HepG2 (cell line): ENCODE measurements around the gene TEX35. TPM values are rescaled to one million over a fixed set of nuclear protein-coding genes. Genes with fewer than 3 reads are reported as not detected.

Experiments used
- BORCS8-MEF2B ChIP-seq: sonication (generic); formaldehyde crosslinking; IDR thresholded peaks from 2 replicates; pipeline ENCODE4 v1.8.0; 2022; ENCODE audit warnings: mild to moderate bottlenecking, missing genetic modification reagents
- CEBPG ChIP-seq: IDR thresholded peaks from 2 replicates; pipeline ENCODE4 v1.6.1; 2016
- ETV6 ChIP-seq: sonication (generic); formaldehyde crosslinking; conservative IDR thresholded peaks from 2 replicates; pipeline ENCODE4 v1.4.0; 2020; ENCODE audit warnings: missing genetic modification reagents
- FIP1L1 ChIP-seq: fragments of 200-400 bp; formaldehyde crosslinking; IDR thresholded peaks from 2 replicates; pipeline ENCODE4 v1.6.1; 2018; ENCODE audit warnings: low read depth, mild to moderate bottlenecking, low read length, moderate library complexity, borderline replicate concordance; ENCODE audit not compliant: insufficient read depth
- FOXP4 ChIP-seq: sonication (generic); formaldehyde crosslinking; IDR thresholded peaks from 2 replicates; pipeline ENCODE4 v1.4.0; 2020; ENCODE audit warnings: missing genetic modification reagents
- HNRNPLL ChIP-seq: fragments of 200-400 bp; formaldehyde crosslinking; IDR thresholded peaks from 2 replicates; pipeline ENCODE4 v1.6.1; 2017; ENCODE audit warnings: mild to moderate bottlenecking, low read depth, low read length; ENCODE audit not compliant: poor library complexity, severe bottlenecking
- JUN ChIP-seq: sonication (generic); formaldehyde crosslinking; IDR thresholded peaks from 2 replicates; pipeline ENCODE4 v1.4.0; 2020; ENCODE audit warnings: mild to moderate bottlenecking, missing genetic modification reagents
- KAT8 ChIP-seq: IDR thresholded peaks from 2 replicates; pipeline ENCODE4 v1.6.1; 2016; ENCODE audit warnings: missing genetic modification reagents, missing compliant biosample characterization
- MAX ChIP-seq: IDR thresholded peaks from 2 replicates; pipeline ENCODE4 v1.6.1; 2012; ENCODE audit warnings: inconsistent platforms
- RCOR2 ChIP-seq: IDR thresholded peaks from 2 replicates; pipeline ENCODE4 v1.6.1; 2016; ENCODE audit warnings: missing biosample characterization, missing genetic modification reagents
- RXRA ChIP-seq: sonication (generic); formaldehyde crosslinking; IDR thresholded peaks from 2 replicates; pipeline ENCODE4 v1.5.1; 2020; ENCODE audit warnings: missing genetic modification reagents
- TRAFD1 ChIP-seq: sonication (generic); formaldehyde crosslinking; IDR thresholded peaks from 2 replicates; pipeline ENCODE4 v1.5.1; 2020; ENCODE audit warnings: missing genetic modification reagents, mild to moderate bottlenecking, borderline replicate concordance
- ZBTB8A ChIP-seq: sonication (generic); formaldehyde crosslinking; IDR thresholded peaks from 2 replicates; pipeline ENCODE4 v1.4.0; 2020; ENCODE audit warnings: mild to moderate bottlenecking, low read depth, missing genetic modification reagents, borderline replicate concordance
- ZMAT3 ChIP-seq: sonication (generic); formaldehyde crosslinking; conservative IDR thresholded peaks from 2 replicates; pipeline ENCODE4 v1.7.0; 2021; ENCODE audit warnings: missing genetic modification reagents
- ZMYM4 ChIP-seq: sonication (generic); formaldehyde crosslinking; IDR thresholded peaks from 2 replicates; pipeline ENCODE4 v1.8.1; 2023; ENCODE audit warnings: mild to moderate bottlenecking, missing genetic modification reagents
- ZNF331 ChIP-seq: sonication (generic); formaldehyde crosslinking; IDR thresholded peaks from 2 replicates; pipeline ENCODE4 v1.4.0; 2020; ENCODE audit warnings: missing genetic modification reagents
- ZNF646 ChIP-seq: sonication (generic); formaldehyde crosslinking; IDR thresholded peaks from 2 replicates; pipeline ENCODE4 v1.9.0; 2021; ENCODE audit warnings: mild to moderate bottlenecking, missing genetic modification reagents
- ZNF768 ChIP-seq: sonication (generic); formaldehyde crosslinking; IDR thresholded peaks from 2 replicates; pipeline ENCODE4 v1.4.0; 2020; ENCODE audit warnings: missing genetic modification reagents
- ZNF788 ChIP-seq: sonication (generic); formaldehyde crosslinking; IDR thresholded peaks from 2 replicates; pipeline ENCODE4 v1.5.0; 2020; ENCODE audit warnings: mild to moderate bottlenecking, missing genetic modification reagents, borderline replicate concordance
- ZNF891 ChIP-seq: sonication (generic); formaldehyde crosslinking; IDR thresholded peaks from 2 replicates; pipeline ENCODE4 v1.5.0; 2020; ENCODE audit warnings: mild to moderate bottlenecking, missing genetic modification reagents
- polyA plus RNA-seq, 8 experiments: library from polyadenylated mRNA; depleted of rRNA in 3 of 8; stranded (reverse) in 7 of 8; unstranded in 1 of 8; fragments of >200 nt; fragmentation: Illumina TruSeq in 4 of 8; extraction: Trizol in 4 of 8; gene quantifications; 2 replicates each; pipeline versions ENCODE4 v1.2.1 to v1.2.3, GENCODE V29; 2011 to 2016; ENCODE audit warnings: low read depth in 4 of 8, missing spikeins in 1 of 8, mixed read lengths in 1 of 8; ENCODE audit not compliant: insufficient read depth in 1 of 8
- total RNA-seq, 5 experiments: library from RNA; depleted of rRNA; stranded (reverse); fragments of >200 nt; fragmentation: Illumina TruSeq; extraction: Trizol; gene quantifications; 2 replicates each; pipeline ENCODE4 v1.2.3, GENCODE V29; 2016; ENCODE audit warnings: low read depth in 1 of 5

The TEX35 gene
- total and polyA plus RNA-seq, 2 of the 13 experiments (the other 11 are each of a cell fraction or from before 2014, with no cell fraction given), result not detected

- TF ChIP-seq ETV6 (CRISPR knock-in tag), result no peak
- peak; percentile 68; the same call in 1 of the 2 replicates for TF ChIP-seq ZNF788
- peak; percentile 52 for TF ChIP-seq ZMYM4 (CRISPR knock-in tag)
- TF ChIP-seq MAX, result 0 out of 2 replicates have a peak, but pooled peaks have one; percentile 7
- TF ChIP-seq FIP1L1, result no peak
- TF ChIP-seq ZMAT3 (CRISPR knock-in tag), result 0 out of 2 replicates have a peak, but pooled peaks have one; percentile 29
- TF ChIP-seq JUN (CRISPR knock-in tag), result no peak
- TF ChIP-seq ZNF891, result no peak
- TF ChIP-seq ZNF331 (CRISPR knock-in tag), result peak; percentile 48; the same call in 1 of the 2 replicates
- no peak for TF ChIP-seq ZBTB8A (CRISPR knock-in tag)
- TF ChIP-seq ZNF768 (CRISPR knock-in tag), result 0 out of 2 replicates have a peak, but pooled peaks have one; percentile 17
- TF ChIP-seq BORCS8-MEF2B (CRISPR knock-in tag), result peak; percentile 39; the same call in 1 of the 2 replicates
- TF ChIP-seq RXRA (CRISPR knock-in tag), result 0 out of 2 replicates have a peak, but pooled peaks have one; percentile 38
- TF ChIP-seq RCOR2 (CRISPR knock-in tag), result peak; percentile 21; the same call in 1 of the 2 replicates
- no peak for TF ChIP-seq ZNF646
- TF ChIP-seq FOXP4 (CRISPR knock-in tag), result peak; percentile 61; the same call in 1 of the 2 replicates
- no peak for TF ChIP-seq TRAFD1 (CRISPR knock-in tag)
- TF ChIP-seq CEBPG (CRISPR knock-in tag), result no peak
- no peak for TF ChIP-seq HNRNPLL
- peak; percentile 46; the same call in 1 of the 2 replicates for TF ChIP-seq KAT8 (CRISPR knock-in tag)
Observed at GRCh38 chr1:178529364-178530036, 16.6 kb downstream of the TEX35 start (continued).
